Measurements from ENCODE around the gene HSBP1L1.

The HSBP1L1 gene

DNA sequence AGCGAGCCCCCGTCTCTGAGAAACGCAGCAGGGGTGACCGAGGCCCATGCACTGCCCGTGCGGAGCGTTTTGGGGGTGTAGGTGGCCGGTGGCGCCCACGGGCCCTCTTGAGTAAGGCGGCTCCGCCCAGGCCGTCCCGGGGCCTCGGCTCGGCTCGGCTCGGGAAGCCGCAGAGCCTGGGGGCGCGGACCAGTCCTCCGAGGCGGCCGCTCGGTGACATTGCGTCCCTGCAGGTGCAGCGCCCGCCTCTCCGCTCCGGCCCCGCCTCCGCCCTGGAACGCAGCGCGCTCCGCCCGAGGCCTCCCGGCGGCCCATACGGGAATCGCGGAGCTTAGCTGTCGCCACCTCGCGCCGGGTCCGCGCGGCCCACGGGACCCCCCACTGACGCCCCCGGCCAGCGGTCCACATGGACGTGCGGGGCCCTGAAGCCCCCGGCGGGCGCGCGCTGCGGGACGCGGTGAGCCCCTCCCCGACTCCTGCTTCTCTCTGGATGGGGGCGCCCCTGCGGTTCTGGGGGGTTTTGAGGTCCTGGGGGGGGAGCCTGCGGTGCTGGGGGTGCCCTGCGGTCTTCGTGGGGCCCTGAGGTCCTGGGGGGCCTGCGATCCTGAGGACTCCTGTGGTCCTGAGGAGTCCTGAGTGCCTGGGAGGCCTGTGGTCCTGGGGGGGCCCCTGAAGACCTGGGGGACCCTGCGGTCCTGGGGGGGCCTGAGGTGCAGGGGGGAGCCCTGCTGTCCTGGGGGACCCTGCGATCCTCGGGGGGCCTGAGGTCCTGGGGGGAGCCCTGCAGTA is at the start of gene HSBP1L1:
HSBP1L1 (plus strand) TSS at position 314 of the 789 bp plus-strand sequence; CDS start at position 407, 93 bp downstream.
- H3K27ac ChIP-seq = peak within 1 kb of the TSS in 1 of 2 donors; percentile 57
- TF ChIP-seq, protein P1, sequence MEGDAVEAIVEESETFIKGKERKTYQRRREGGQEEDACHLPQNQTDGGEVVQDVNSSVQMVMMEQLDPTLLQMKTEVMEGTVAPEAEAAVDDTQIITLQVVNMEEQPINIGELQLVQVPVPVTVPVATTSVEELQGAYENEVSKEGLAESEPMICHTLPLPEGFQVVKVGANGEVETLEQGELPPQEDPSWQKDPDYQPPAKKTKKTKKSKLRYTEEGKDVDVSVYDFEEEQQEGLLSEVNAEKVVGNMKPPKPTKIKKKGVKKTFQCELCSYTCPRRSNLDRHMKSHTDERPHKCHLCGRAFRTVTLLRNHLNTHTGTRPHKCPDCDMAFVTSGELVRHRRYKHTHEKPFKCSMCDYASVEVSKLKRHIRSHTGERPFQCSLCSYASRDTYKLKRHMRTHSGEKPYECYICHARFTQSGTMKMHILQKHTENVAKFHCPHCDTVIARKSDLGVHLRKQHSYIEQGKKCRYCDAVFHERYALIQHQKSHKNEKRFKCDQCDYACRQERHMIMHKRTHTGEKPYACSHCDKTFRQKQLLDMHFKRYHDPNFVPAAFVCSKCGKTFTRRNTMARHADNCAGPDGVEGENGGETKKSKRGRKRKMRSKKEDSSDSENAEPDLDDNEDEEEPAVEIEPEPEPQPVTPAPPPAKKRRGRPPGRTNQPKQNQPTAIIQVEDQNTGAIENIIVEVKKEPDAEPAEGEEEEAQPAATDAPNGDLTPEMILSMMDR (IDR thresholded peaks at IDR 0.05) = no peak
- peak within 1 kb of the TSS; percentile 81 for H3K4me3 ChIP-seq
- peak; percentile 69 for DNase-seq (ENCODE audit: low spot score)

DNA sequence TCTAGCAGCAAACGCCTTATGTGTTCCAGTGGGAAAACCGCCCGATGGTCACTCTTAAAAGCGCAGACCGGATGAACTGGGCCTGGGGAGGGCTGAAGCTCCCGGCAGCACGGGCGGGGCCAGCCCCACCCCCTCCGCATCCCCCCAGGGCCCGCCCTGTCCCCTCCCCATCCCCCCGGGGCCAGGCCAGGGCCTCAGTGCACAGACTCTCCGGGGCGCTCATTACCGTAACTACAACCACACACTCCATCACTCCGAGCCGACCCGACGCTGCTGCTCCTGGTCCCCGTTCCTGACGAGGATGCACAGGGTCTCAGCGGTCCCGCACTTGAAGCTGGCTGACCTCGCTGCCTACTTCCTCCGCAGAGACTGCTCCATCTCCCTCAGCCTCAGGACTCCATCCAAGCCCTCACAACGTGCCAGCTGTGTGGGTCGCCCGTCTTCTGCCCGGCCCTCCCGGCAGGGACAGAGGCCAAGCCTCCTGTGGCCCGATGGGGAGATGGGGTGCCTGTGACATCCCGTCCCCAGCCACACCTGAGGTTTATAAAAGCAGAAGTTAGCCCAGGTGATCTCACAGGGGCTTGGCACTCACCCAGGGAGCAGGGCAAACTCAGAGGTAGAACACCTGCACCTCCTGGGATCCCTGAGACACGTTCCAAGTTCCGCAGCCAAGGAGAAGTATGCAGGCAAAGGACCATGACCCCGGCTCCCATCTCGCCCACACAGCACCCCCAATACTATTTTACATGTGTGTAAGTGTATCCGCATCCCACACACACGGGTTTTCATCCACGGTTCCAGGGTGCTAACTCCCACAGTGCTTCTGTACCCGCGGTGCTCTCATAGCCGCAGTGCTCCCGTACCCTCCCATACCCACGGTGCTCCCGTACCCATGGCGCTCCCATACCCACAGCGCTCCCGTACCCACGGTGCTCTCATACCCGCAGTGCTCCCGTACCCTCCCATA is 49.0 kb upstream of the HSBP1L1 start:
- peak; percentile 66 for DNase-seq (ENCODE audit: low spot score)
- Histone ChIP-seq H3K4me3 (no peak overlapping the region), H3K27ac (no peak overlapping the region)
- TF ChIP-seq, protein P1 (IDR thresholded peaks at IDR 0.05) = no peak

DNA sequence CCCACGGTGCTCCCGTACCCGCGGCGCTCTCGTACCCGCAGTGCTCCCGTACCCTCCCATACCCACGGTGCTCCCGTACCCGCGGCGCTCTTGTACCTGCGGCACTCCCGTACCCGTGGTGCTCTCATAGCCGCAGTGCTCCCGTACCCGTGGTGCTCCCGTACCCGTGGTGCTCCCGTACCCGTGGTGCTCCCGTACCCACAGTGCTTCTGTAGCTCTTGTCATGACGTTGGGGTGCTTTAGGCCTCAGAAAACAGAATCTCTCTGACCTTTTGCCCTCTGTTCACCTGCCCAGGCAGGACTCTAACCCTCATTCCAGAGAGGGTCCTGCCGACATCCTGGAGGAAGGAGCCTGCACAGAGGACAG is 48.3 kb upstream of the HSBP1L1 start:
- TF ChIP-seq, protein P1 (IDR thresholded peaks at IDR 0.05) = no peak
- H3K4me3 ChIP-seq = no peak overlapping the region

GRCh38 chr18:79916546-79917168 is 47.8 kb upstream of the HSBP1L1 start:
- TF ChIP-seq, protein P1 (IDR thresholded peaks at IDR 0.05) = no peak
- Histone ChIP-seq H3K27ac (no peak overlapping the region), H3K4me3 (no peak overlapping the region)
- DNase-seq (ENCODE audit: low spot score) = no peak

More for the DNA sequence above, 48.3 kb upstream of the HSBP1L1 start:
- no peak overlapping the region for H3K27ac ChIP-seq
- DNase-seq (ENCODE audit: low spot score) = peak; percentile 50

DNA sequence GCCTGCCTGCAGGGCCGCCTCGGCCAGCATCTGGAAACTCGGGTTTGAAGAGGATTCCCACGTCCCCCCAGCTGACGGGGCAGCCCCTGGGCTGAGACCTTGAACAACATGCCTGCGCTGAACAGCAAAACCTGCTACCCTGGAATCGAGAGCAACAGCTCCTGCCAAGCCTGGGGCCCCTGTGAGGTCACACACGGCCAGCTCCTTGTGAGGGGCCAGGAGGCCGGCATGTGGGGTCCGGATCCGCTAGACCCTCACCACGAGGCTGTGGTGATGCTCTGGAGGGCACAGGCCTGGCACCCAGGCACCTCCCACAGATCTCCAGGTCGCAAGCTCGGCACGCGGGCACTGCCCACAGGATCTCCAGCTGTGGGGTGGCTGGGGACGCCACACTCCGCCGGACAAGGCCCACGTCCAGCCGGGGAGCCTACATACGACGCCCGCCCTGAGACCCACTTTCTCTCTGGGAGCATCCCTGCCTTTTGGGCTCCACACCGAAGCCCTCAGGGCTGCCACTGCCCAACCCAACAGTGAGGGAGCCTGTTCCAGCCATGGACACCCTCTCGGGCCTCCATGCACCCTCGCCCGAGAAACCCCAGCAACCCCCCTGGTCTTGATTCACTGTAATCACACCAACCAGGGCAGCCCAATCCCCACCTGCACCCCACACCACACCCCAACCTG is 47.1 kb upstream of the HSBP1L1 start:
- peak; percentile 57 for DNase-seq (ENCODE audit: low spot score)
- Histone ChIP-seq H3K4me3 (no peak overlapping the region), H3K27ac (no peak overlapping the region)
- TF ChIP-seq, protein P1 (IDR thresholded peaks at IDR 0.05) = no peak

- Histone ChIP-seq H3K4me3 (no peak overlapping the region), H3K27ac (no peak overlapping the region)
- TF ChIP-seq, protein P1 (IDR thresholded peaks at IDR 0.05) = no peak
- peak; percentile 54 for DNase-seq (ENCODE audit: low spot score)
Observed at GRCh38 chr18:79917853-79918614, 46.4 kb upstream of the HSBP1L1 start.
